ENCODE measurements around the gene SAT2. TPM values are rescaled to one million over a fixed set of nuclear protein-coding genes. Genes with fewer than 3 reads are reported as not detected.

The SAT2 gene
- total and polyA plus RNA-seq, 8 donors, result 11.6 to 235 (median 129) TPM

DNA sequence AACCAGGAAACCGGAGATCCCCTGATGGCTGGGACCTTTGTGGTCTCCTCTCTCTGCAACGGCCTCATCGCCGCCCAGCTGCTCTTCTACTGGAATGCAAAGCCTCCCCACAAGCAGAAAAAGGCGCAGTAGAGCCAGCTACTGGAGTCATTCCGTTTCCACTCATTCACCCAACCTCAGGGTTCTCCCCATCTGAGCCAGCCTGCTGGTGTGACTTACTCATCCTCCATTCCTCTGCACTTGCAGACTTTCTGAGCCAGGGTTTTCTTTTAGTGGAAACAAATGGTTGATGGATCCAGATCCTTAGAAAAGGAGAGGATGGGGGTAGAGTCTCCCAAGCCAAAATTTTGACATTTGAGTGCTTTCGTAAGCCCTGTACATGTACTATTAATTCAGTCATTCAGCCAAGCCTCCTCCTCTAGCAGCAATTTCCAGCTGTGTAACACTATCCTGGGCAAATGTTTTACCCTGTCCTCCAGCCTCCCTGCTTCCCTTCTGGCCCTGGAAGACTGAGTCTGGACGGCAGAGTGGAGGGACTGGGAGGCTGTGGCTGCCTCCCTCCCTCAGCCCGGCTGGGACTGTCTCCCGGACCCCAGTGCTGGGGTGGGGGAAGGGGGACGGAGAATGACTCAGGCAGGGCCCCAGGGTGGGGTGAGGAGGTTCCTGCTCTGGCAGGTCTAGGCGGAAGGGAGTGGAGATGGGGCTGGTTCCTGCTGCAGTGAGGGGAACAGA is 40.0 kb downstream of the SAT2 start:
- no peaks in the 10 kb centered on the region for H3K9me3 ChIP-seq
- DNase-seq, result peak in 1 of 2 donors; percentile 66
- no peaks in the 10 kb centered on the region for H3K27me3 ChIP-seq
- WGBS, 5 donors, result 60 to 74% (median 73%) methylated on average over 12 of the region's 12 CpGs
- peaks cover 16 to 64% (median 51%) of the 10 kb centered on the region in 4 donors for H3K36me3 ChIP-seq
- H3K4me1 ChIP-seq, result peaks cover 31 to 74% (median 64%) of the 10 kb centered on the region in 4 donors
- intact Hi-C loops (cut with DNase I; ENCODE audit: low total_unique reads), result no loop called here
- H3K27ac ChIP-seq, result peak overlapping the region in 4 of 5 donors; percentile 34 to 83 (median 62)
- TF ChIP-seq POLR2A (IDR thresholded peaks at IDR 0.05) (no peak), POLR2AphosphoS5 (IDR thresholded peaks at IDR 0.05) (no peak)
- H3K4me3 ChIP-seq, result no peak overlapping the region

DNA sequence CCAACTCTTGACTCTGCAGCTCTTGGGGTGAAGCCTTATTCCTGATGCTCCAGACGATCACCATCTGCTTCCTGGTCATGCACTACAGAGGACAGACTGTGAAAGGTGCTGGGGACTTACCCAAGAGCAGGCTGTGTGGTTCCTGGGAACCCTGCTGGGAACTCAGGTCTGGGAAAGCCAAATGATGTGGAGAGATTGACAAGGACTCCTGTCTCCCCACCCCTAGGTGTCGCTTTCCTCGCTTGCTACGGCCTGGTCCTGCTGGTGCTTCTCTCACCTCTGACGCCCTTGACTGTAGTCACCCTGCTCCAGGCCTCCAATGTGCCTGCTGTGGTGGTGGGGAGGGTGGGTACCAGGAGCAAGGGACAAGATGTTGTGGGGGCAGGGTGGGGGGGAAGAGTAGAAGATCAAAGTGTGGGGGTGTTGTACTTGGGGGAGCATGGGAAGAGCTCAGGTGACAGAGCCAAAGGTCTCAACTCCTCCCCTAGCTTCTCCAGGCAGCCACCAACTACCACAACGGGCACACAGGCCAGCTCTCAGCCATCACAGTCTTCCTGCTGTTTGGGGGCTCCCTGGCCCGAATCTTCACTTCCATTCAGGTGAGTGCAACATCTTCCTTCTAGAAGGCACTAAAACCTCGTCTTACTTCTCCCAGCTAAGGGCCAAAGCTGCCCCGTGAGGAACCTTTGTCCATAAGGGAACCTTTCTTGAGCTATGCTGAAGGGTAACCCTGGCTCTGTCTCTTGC is 40.8 kb downstream of the SAT2 start:
- H3K4me3 ChIP-seq, result no peak overlapping the region
- intact Hi-C loops (cut with DNase I; ENCODE audit: low total_unique reads), result no loop called here
- WGBS, 5 donors, result 53 to 67% (median 61%) methylated on average over 7 to 9 of the region's 9 CpGs
- H3K27me3 ChIP-seq, result no peaks in the 10 kb centered on the region
- H3K27ac ChIP-seq, result peak overlapping the region in 4 of 5 donors; percentile 28 to 83 (median 62)
- H3K9me3 ChIP-seq, result no peaks in the 10 kb centered on the region
- H3K36me3 ChIP-seq, result peaks cover 8 to 57% (median 44%) of the 10 kb centered on the region in 4 donors
- DNase-seq, result peak; percentile 54 to 76
- no peak for TF ChIP-seq POLR2AphosphoS5 (IDR thresholded peaks at IDR 0.05)
- TF ChIP-seq, protein P1, sequence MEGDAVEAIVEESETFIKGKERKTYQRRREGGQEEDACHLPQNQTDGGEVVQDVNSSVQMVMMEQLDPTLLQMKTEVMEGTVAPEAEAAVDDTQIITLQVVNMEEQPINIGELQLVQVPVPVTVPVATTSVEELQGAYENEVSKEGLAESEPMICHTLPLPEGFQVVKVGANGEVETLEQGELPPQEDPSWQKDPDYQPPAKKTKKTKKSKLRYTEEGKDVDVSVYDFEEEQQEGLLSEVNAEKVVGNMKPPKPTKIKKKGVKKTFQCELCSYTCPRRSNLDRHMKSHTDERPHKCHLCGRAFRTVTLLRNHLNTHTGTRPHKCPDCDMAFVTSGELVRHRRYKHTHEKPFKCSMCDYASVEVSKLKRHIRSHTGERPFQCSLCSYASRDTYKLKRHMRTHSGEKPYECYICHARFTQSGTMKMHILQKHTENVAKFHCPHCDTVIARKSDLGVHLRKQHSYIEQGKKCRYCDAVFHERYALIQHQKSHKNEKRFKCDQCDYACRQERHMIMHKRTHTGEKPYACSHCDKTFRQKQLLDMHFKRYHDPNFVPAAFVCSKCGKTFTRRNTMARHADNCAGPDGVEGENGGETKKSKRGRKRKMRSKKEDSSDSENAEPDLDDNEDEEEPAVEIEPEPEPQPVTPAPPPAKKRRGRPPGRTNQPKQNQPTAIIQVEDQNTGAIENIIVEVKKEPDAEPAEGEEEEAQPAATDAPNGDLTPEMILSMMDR (IDR thresholded peaks at IDR 0.05), result peak in 2 of 7 experiments; percentile 11 to 15
- no peak for TF ChIP-seq POLR2A (IDR thresholded peaks at IDR 0.05)
- no peak for TF ChIP-seq EP300 (IDR thresholded peaks at IDR 0.05)
- H3K4me1 ChIP-seq, result peaks cover 38 to 81% (median 71%) of the 10 kb centered on the region in 4 donors

DNA sequence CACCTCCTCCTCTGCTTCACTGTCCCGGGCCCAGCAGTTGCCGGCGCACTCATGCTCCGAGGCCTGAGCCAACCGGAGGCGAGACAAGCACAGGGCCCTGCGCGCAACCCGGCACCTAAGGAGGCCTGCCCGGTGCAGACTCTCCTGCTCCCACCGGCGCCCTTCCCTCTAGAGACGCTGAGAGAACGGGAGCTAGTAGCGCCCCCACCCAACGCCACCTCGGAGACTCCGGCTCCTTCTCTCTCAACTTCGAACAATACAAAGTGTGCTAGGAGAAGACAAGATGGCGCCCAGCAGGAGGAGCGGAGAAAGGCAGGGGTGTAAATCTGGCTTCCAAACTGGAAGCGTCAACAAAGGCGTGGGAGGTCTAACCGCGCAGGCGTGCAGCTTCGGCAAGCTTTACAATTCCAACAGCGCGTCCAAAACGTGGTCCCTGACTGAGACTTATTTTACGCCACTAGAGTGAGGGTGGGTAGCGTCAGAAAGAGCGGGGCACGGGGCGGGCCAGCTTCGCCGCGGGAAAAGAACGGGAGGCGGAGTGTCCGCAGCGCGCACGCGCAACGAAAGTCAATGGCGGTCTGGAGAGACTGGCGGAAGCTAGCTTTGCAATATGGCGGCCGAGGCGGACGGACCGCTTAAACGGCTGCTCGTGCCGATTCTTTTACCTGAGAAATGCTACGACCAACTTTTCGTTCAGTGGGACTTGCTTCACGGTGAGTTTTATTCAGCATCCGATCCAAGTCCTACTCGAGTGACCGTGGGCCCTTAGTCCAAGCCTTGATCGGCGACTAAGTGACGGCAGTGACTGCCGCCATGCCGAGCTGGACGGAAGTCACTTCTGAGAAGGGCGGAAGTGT is 44.1 kb downstream of the SAT2 start, which contains the start of gene MPDU1:
Gene MPDU1 (plus strand): TSS at position 600 of the 857 bp plus-strand sequence. CDS start 11 bp downstream, at position 611.
- Histone ChIP-seq H3K4me1 (peaks cover 60 to 94% (median 89%) of the 10 kb centered on the region in 4 donors), H3K9me3 (no peaks in the 10 kb centered on the region), H3K27me3 (no peaks in the 10 kb centered on the region), H3K27ac (peak within 1 kb of the TSS; percentile 90 to 97 (median 94)), H3K4me3 (peak within 1 kb of the TSS; percentile 55 to 66 (median 60)), H3K36me3 (peaks cover 5 to 43% (median 32%) of the 10 kb centered on the region in 4 donors)
- 1 to 14% (median 14%) methylated on average over 53 to 69 of the region's 69 CpGs for WGBS, 5 donors
- peak in 1 of 4 donors; percentile 23 for TF ChIP-seq POLR2A (IDR thresholded peaks at IDR 0.05)
- TF ChIP-seq, protein P1 (IDR thresholded peaks at IDR 0.05), result no peak
- TF ChIP-seq POLR2AphosphoS5 (IDR thresholded peaks at IDR 0.05), result peak; percentile 75 to 95 (median 80)
- no peak for TF ChIP-seq EP300 (IDR thresholded peaks at IDR 0.05)
- intact Hi-C loops (cut with DNase I; ENCODE audit: low total_unique reads), result no loop called here
- peak; percentile 96 to 99 for DNase-seq

DNA sequence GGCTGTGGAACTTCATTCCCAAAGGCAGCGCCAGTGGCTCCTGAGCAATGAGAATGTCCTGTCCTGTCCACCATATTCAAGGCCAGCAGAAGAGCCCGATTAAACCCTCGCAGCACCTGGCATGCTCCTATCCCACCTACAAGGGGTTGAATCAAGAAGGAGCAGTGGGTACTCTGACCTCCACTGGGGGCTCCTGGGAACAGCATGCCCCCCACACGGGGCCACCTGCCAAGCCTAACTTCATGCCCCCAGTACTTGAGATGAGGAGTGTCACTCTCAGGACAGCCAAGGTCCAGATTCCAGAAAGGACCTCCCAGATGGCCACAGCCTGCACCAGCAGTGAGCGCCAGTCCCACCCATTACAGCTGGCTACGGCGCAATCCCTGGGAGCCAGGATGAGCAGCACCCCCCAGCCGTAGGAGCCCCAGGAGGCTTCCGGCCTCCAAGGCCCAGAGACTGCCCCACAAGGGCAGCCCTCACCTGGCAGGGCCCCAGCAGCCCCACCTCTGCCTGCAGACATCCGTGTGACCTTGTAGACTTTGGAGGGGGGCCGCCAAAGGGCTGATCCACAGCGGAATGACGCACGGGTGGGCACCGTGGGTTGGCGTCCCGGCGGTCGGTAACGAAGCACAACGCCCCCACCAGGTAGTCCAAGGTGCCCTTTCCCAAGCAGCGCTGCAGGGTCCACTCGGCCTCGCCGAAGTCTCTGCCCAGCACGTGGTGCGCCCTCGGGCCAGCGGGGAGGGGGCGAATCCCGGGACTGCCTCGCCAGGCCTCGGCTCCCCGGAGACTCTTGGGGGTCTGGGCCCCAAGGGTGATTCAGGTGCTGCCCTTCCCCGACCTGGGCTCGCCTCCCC is 45.0 kb downstream of the SAT2 start:
- intact Hi-C loops (cut with DNase I; ENCODE audit: low total_unique reads), result no loop called here
- Histone ChIP-seq H3K4me3 (peak overlapping the region; percentile 55 to 66 (median 60)), H3K4me1 (peaks cover 53 to 92% (median 85%) of the 10 kb centered on the region in 4 donors), H3K36me3 (peaks cover 14 to 43% (median 32%) of the 10 kb centered on the region in 4 donors), H3K27me3 (no peaks in the 10 kb centered on the region), H3K9me3 (no peaks in the 10 kb centered on the region), H3K27ac (peak overlapping the region; percentile 90 to 97 (median 94))
- TF ChIP-seq POLR2A (IDR thresholded peaks at IDR 0.05), result no peak
- no peak for TF ChIP-seq EP300 (IDR thresholded peaks at IDR 0.05)
- TF ChIP-seq, protein P1 (IDR thresholded peaks at IDR 0.05), result no peak
- WGBS, 5 donors, result 83 to 88% (median 86%) methylated on average over 16 to 36 of the region's 36 CpGs
- peak in 1 of 2 donors; percentile 51 for DNase-seq
